ENCODE data around the gene NLGN2.

Gene NLGN2

DNA sequence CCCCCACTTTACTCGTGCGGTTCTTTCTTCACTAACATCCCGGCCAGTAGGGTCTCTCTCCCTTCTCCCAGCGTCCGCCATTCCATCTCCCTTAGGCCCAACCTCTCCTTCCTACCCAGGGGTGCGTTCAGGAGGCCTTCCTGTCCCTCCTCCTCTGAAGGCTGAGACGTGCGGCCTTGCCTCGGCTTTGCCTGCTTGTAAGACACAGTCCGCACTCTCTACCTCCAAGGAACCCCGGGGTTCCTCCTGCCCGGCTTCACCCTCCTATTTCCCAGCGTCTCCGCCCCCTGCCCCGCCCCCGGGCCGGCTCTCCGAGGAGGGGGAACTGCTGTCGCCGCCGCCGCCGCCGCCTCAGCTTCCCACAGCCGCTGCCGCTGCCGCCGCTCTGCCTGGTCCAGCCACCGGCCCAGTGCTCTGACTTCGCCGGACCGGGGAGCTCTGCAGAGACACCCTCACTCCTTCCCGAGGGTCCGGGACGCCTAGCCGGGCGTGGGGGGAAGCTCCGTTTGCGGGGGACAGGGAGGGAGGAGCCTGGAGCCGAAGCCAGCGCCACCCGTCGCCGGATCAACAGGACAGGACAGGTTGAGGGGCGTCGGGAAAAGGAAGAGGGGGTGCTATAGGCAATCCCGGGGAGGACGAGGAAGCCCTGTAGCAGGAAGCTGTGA lies 30.4 kb downstream of the NLGN2 start:
- peak; percentile 51 to 60 for DNase-seq

DNA sequence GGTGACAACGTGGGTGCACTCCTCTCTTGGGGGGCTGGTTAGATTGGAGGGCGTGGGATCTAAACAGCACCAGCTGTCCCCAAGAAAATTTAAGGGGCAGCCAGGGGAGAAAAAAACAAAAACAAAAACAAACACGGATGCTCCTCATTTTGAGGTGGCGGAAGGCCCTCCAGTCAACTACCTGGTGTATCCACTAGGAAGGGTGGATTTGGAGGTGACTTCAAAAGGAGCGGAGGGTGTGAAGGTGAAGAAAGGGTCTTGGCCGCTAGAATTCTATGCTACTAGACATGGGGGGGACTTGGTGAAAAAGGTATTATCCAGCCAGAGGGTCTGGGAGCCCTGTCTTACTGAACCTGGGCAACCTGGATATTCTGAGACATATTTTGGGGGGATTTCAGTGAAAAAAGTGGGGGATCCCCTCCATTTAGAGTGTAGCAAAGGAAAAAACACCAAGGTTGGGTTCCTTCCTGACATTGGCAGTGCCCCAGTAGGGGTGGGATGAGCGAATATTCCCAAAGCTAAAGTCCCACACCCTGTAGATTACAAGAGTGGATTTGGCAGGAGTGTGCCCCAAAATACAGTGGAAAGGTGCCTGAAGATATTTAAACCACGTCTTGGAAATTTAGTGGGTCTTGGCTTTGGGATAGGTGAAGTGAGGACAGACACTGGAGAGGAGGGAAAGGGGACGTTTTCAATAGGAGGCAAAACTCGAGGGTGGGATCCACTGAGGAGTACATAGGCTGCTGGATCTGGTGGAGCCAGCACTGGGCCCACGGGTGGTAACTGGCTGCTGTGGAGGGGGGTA lies 31.2 kb downstream of the NLGN2 start:
- DNase-seq = no peak

DNA sequence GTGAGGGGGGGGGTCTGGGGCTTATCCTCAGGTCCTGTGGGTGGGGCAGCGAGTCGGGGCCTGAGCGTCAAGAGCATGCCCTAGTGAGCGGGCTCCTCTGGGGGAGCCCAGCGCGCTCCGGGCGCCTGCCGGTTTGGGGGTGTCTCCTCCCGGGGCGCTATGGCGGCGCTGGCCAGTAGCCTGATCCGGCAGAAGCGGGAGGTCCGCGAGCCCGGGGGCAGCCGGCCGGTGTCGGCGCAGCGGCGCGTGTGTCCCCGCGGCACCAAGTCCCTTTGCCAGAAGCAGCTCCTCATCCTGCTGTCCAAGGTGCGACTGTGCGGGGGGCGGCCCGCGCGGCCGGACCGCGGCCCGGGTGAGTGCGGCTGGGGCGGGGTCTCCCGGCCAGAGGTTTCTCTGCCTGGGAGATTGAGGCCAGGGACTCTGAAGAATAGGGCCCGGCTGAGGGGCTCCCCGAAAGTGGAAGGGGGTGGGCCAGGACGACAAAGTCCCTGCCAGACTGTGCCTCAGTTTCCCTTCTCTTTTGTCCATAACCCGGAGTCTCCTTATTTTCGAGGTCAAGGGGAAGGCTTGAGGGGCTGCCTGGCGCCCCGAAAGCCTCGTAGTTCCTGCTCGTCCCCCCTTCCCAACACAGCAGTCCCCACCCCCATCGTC lies 31.9 kb downstream of the NLGN2 start, which contains the start of gene FGF11:
FGF11 (plus strand) TSS at position 51 of the 651 bp plus-strand sequence; CDS start at position 160, 109 bp downstream.
- DNase-seq = no peak

DNA sequence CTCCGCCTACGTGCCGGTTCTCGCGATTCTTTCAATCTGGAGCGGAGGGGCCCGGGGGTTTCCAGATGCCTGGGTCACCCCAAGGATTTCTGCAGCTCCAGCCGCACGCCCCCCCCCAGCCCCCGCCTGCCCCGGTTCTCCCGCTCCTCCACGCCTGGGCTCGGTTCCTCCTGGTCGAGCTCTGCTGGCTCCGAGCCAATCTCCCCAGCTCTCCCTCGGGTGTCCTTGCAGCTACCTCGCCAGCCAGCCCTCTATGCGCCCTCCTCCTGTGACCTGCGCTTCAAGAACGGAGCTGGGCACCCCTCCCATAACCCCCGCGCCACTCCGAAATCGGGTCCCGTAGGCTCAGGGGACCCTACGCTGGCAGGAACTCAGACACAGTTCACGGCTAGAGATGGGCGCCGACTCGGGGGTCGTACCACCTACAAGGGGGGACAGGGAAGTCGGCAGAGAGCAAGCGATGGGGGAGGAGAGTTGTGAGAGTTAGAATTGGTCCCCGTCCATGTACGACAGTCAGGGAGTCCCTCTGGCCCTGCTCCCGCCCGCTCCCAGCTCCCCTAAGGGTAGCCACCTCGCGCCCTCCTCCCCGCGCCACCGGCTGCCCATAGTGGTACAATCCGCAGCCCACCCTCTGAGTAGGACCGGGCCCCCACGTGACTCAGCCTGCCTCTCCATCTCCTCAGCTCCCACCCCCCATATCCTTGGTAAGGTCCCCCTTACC lies 32.6 kb downstream of the NLGN2 start:
- no peak for DNase-seq

DNA sequence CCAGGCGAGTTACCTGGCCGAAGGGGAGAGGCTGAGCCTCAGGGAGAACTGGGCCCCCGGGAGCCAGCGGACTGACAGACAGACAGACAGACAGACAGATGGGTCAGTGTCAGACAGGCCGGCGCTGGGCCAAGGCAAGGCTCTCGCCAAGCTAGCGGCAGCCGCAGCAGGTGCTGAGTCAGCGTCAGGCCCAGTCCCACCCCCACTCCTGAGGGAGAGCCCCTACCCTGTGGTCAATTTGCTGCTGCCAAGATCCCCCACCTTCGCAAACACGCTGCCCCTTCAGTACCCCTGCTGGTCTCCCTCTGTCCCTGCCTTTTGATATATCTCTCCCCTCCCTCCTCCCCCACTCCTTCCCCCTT lies 33.2 kb downstream of the NLGN2 start:
- no peak for DNase-seq

DNA sequence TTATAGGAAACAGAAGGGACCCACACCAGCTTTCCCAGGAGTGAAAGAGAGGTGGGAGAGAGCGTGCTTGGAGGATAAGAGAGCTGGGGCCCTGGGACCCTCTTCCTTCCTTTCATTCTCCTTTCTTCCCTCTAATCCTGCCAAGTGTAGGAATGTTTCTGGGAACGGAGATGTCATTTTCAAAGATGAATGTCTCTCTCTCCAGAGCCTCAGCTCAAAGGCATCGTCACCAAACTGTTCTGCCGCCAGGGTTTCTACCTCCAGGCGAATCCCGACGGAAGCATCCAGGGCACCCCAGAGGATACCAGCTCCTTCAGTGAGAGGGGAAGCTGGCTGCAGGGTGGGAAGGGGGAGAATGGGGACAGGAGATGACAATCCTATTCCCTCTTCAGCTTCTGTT lies 33.6 kb downstream of the NLGN2 start:
- no peak for DNase-seq

DNA sequence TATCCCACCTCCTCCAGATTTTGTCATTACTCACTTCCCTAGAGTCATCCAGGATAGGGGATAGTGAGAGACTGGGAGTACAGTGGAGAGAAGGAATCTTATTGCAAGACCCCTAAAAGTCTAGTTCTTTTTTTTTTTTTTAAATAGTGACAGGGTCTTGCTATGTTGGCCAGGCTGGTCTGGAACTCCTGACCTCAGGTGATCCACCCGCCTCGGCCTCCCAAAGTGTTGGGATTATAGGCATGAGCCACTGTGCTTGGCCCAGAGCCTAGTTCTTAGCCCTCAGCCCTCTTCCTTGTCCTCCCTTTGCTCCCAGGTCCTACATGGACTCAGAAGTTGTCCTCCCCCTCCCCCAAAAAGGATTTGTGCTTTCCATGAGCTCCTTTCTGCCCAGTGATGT lies 34.5 kb downstream of the NLGN2 start:
- no peak for DNase-seq

DNA sequence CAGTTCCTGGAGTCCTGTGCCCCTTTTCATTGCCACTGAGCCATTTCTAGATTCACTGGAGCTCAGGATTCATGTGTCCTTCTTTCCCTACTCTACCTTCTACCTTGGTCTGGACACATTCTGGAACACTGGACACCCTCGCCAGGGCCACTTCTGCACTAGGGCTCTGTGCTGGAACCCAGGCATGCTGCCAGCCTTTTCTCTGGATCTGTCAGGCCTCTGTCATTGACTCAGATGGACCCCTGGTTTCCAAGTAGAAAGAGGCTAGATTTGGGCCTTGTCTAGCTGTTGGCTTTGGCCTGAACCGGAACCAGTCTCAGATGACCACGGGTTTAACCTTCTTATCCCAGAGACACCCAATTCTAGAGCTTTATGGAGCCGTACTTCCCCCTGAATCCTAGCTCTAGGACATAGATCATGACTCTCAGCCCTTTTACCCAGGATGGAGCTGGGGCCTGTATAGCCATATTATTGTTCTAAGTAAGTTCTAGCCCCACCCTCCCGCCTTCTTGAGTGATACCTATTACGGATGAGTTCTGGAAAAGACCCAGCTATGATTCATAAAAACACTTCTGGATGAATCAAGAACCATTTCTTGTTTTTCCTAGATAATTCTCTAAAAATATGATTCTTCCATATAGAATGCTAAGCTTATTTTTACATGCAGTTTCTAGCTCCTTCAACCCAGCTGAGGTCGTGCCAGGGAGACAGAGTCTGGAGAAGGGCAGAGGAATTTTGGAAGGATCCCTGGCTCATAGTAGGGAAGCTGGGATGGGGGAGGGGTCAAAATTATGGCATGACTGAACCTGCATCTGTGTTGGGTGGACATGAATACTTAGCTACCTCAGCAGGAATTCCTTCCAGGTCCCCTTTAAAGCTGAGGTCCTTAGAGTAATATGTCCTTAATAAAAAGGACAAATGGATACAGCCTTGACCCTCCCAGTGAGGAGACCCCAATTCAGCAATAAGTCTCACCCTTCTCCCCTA lies 36.1 kb downstream of the NLGN2 start:
- no peak for DNase-seq

DNA sequence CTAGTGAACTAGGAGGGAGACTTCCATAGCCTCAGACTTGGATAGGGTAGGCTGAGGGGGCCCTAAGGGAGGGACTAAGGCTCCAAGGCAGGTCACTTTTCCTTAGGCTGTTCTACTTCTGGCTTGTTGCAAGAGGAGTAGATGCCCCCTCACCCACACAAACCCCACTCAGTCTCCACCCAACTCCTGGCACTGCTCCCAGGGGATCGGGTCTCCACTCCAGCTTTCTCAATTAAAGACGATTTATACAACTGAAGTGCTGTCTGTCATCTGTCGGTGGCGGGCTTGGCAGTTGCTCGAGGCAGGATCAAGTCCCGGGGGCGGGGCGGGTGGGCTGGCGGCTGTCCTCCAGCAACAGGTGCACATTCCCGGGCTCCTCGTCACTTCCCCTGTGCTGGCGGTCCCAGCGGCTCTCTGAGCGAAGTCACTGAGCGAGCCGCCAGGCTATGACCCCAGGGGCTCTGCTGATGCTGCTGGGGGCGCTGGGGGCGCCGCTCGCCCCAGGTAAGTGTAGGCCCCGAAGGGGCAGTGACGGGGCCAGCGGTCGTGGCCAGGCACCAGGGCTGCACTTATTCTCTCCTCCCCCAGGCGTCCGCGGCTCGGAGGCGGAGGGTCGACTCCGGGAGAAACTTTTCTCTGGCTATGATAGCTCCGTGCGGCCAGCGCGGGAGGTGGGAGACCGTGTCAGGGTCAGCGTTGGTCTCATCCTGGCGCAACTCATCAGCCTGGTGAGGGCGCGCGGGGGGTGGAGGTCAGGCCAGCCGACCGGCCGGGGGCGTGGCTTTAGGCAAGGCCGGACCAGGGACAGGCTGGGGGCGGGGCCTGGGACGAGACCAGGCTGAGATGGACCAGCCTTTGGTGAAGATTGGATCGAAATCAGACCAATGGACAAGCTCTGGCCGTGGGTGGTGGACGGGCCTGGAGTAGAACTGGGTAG lies 37.3 kb downstream of the NLGN2 start, which contains the start of gene CHRNB1:
CHRNB1 (plus strand) TSS at position 380 of the 937 bp plus-strand sequence; CDS start at position 447, 67 bp downstream.
- no peak for DNase-seq

DNA sequence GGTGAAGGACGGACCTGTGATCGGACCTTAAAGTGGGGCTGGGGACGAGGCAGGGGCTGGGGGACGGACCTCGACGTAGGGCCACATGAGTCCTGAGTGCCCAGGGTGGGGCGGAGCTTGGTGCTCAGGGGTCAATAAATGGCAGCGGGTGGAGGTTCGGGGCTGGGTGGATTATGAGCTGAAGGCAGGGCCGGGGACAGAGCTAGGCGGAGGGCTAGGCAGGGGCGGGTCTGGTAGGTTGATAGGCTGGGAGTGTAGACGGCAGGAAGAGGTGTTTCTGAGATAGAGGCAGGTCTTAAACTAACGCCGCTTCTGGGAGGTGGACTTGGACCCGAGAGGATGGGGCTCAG lies 37.9 kb downstream of the NLGN2 start:
- no peak for DNase-seq

DNA sequence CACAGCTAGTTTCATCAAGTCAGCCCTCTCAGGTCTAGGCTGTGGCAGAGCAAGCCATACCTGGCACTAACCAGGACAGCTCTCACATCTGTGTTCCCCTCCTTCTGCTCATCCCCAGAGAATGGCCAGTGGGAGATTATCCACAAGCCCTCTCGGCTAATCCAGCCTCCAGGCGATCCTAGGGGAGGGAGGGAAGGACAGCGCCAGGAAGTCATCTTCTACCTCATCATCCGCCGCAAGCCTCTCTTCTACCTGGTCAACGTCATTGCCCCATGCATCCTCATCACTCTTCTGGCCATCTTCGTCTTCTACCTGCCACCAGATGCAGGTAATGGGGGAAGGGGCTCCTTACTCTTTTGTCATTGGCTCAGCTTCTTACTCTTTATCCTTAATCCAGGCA lies 40.8 kb downstream of the NLGN2 start:
- DNase-seq = no peak

DNA sequence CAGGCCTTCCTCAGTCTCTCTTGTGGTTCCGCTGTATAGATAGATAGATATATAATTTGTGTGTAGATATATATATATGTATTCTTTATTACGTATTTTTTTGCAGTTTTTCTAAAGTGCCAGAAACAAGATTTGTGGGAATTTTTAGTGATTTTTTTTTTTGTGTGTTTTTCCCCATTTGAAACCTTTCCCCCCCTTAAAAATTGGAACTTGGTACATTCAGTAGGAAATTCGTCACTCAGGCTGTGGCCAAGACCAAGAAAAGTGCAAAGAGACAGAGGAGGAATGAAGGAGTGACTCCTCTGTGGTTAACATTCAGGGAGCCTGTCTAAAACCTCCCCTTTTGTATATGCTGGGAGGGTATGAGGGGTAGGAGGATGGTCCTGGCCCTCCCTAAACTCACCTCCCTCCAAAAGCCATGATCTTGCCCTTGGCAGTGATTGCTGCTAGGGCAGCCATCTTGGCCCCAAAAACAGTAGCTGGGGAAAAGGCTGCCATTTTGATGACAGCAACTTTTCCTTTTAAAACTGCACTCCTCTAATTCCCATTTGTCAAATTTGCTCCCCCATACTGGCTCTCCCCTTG lies 52.4 kb downstream of the NLGN2 start:
- DNase-seq = no peak

DNA sequence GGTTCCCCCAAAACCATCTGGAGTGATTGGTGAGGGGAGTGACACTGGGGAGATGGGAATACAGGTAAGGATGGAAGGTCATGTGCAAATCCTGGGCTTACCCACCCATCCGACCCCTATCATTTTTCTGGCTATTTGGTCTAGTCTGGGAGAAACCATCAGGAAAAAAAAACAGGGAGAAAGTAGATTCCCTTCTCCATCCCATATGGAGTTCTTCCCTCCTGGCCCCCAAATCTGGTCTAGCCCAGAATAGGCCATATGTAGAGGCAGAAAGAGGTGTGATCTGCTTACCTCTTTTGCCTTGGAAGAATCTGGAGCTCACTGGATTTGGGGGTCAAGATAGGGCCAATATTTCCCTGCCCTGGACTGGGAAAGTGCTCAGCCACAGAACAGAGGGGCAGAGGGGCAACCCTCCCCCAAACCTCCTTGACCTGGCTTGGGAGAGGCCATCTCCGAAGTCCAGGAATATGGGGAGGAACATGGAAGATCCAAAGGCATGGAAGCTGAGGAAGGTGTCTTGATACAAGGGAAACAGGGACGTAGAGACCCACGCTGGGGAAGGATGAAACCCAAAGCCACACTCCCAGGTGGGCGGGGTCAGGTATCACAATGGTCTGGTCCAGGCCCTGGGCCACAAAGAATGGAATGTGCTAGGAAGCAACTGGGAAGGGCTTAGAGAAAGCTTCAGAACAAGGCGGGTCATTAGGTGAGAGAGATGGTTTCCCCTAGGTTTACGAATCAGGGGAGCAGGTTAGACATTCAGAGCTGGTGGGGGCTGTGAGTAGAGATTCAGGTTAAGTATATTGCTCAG lies 53.4 kb downstream of the NLGN2 start:
- no peak for DNase-seq

DNA sequence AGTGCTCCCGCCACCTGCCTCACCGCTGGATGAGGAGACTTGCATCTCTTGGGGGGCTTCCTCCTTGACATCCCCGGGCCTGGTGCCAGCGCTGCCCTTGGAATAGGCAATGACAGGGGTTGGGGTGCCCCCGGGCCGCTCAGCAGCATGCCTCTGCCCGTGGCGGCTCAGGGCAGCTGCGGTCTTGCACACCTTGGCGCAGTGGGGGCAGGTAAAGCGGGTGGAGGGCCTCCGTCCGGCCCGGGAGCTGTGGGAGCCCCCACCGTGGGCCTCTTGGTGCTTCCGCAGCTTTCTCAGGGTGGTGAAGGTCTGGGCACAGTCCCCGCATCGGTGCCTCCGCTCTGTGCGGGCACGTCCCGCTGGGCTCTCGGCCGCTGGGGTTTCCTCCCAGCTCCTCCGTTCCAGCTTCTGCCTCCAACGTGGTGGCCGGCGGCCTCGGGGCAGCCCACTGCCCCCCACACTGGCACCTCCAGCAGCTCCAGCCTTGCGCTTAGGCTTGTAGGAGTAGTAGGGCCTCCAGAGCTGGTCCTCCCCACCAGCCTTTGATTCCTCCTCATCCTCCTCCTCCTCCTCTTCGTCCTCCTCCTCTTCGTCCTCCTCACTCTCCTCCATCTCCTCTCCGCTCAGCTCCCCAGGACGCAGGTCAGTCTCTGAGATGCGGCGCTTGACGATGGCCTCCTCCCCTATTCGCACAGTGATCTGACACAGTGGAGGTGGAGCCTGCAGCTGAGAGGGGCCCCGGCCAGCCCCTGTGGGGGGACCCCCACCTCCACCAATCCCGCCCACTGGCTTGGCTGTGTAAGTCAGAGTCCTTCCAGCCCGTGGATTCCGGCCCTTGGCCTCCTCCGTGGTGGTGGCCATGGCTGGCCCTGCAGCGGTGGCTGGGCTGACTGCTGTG lies 55.1 kb downstream of the NLGN2 start:
- DNase-seq = no peak

DNA sequence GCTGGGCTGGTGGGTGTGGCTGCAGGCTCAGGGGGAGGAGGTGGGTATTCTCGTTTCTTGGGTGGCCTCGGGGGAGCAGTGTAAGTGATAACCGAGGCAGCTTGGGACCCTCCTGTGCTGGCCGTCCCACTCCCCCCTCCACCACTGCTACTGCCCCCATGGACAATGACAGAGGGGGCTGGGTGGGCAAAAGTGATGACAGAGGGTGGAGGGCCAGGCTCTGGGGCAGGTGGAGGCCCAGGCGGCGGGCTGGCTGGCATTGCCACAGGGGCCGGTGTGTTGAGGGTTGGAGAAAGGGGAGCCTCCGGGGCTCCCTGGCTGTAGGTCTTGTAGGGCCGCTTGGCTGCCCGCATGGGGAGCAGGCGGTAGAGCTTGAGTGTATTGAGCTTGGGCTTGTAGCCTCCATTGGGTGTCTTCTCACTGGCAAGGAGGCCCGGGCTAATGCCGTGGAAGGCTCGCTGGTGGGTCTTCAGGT lies 55.8 kb downstream of the NLGN2 start:
- no peak for DNase-seq

DNA sequence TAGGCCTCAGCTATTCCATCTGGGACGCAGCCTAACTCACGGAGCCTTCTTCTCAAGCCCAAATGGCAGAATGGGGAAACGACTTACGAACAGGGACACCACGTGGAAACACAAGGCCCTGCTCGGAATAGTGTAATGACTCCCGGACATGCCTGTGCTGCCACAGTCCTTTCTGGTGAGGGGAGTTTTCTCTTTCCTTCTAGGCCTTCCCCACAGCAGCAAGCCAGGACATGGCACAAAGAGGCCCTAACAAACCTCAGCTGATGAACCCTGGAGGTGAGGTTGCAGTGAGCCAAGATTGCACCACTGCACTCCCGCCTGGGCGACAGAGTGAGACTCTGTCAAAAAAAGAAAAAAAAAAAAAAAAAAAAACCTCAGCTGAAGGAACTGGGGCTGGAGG lies 56.4 kb downstream of the NLGN2 start:
- DNase-seq = no peak

DNA sequence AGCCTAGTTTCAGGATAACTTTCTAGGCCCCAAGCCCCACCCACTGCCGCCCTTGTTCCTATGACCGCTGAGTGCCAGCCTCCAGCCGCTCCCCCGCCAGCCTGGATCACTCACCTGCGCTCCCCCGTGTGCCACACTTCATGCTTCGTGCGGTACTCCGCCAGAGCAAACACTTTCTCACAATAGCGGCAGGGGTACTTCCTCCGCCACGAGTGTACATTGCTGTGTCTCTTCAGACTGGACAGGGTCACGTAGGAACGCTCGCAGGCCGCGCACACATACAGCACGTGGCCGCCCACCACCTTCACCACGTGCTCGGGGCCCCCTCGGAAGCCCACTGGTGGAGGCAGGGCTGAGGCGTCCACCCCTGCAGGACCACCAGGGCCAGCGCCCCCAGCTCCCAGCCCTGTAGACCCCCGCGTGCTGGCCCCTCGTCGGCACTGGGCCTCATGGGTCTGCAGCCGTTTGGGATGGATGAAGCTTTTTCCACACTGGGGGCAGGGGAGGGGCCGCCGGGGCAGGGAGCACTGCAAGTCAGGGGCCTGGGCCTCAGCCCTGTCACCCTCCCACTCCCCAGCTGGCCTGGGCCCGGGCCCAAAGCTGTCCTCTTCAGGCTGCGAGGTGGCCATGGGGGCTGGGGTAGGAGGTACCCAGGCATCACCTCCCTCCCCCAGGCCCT lies 58.1 kb downstream of the NLGN2 start:
- no peak for DNase-seq

DNA sequence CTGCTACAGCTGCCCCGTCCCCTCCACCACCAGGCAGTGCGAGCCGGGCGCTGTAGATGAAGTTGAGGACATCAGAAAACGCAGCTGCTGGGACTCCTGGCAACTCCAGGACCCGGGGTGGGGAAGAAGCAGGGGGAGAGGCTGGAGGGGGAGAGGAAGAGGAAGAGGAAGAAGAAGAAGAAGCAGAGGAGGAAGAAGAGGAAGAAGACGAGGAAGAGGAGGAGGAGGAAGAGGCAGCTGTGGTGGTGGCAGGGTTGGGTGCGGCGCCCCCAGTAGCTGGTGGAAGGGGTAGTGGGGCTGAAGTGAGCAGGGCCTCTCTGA lies 58.6 kb downstream of the NLGN2 start:
- no peak for DNase-seq

Data from activated CD4-positive, alpha-beta T cell treated with anti-CD3 and anti-CD28 coated beads, Interleukin-2, amount 50 U/mL, for 4 hours (primary cell).